HG03159 (cell line): ENCODE measurements around the gene IER3IP1.
"Not testable (repeated sequence)": the region's sequence is repeated elsewhere in the genome, so short reads cannot be mapped to it uniquely, and the experiment has no call there.

Source experiments
- ATAC-seq: cut with Tn5 transposase; IDR thresholded peaks from one replicate; pipeline ENCODE4 v1.9.1; 2021; ENCODE audit warnings: mild to moderate bottlenecking, moderate library complexity; ENCODE audit not compliant: unreplicated experiment

IER3IP1 gene

GRCh38 chr18:47175898-47176575 is at the start of gene IER3IP1:
Gene IER3IP1, minus strand, starts transcription at chr18:47176364. Its CDS starts 87 bp downstream, at chr18:47176277.
- peak; percentile 90 for ATAC-seq

- ATAC-seq: no peak
These were observed 39.5 kb upstream of the IER3IP1 start for GRCh38 chr18:47215554-47216138.

- ATAC-seq: no peak
These were observed 33.0 kb upstream of the IER3IP1 start for GRCh38 chr18:47209171-47209570.

GRCh38 chr18:47206945-47207637 is 30.9 kb upstream of the IER3IP1 start:
- no peak for ATAC-seq

- peak; percentile 57 for ATAC-seq
These were observed 28.9 kb upstream of the IER3IP1 start for GRCh38 chr18:47204908-47205522.

GRCh38 chr18:47203626-47204464 is 27.7 kb upstream of the IER3IP1 start:
- no peak for ATAC-seq

- ATAC-seq: not testable (repeated sequence)
These were observed 19.8 kb upstream of the IER3IP1 start for GRCh38 chr18:47195961-47196360.

GRCh38 chr18:47191961-47192360 is 15.8 kb upstream of the IER3IP1 start:
- no peak for ATAC-seq

GRCh38 chr18:47187721-47188120 is 11.6 kb upstream of the IER3IP1 start:
- no peak for ATAC-seq

- ATAC-seq: no peak
These were observed 8.4 kb upstream of the IER3IP1 start for GRCh38 chr18:47184419-47185050.

GRCh38 chr18:47182156-47182555 is 6.0 kb upstream of the IER3IP1 start:
- ATAC-seq: not testable (repeated sequence)

- no peak for ATAC-seq
These were observed 4.6 kb upstream of the IER3IP1 start for GRCh38 chr18:47180765-47181164.

- ATAC-seq: no peak
These were observed 3.4 kb upstream of the IER3IP1 start for GRCh38 chr18:47179520-47179919.

GRCh38 chr18:47175283-47175897 is 774 bp downstream of the IER3IP1 start:
- ATAC-seq: peak; percentile 22

GRCh38 chr18:47174545-47175116 is 1.5 kb downstream of the IER3IP1 start:
- no peak for ATAC-seq

- ATAC-seq: no peak
These were observed 3.7 kb downstream of the IER3IP1 start for GRCh38 chr18:47172476-47172875.

GRCh38 chr18:47168913-47169312 is 7.3 kb downstream of the IER3IP1 start:
- ATAC-seq: no peak

GRCh38 chr18:47168509-47168908 is 7.7 kb downstream of the IER3IP1 start:
- ATAC-seq: no peak

GRCh38 chr18:47166294-47166693 is 9.9 kb downstream of the IER3IP1 start:
- ATAC-seq: no peak
